ENCODE measurements around the gene UTP15.

DNA sequence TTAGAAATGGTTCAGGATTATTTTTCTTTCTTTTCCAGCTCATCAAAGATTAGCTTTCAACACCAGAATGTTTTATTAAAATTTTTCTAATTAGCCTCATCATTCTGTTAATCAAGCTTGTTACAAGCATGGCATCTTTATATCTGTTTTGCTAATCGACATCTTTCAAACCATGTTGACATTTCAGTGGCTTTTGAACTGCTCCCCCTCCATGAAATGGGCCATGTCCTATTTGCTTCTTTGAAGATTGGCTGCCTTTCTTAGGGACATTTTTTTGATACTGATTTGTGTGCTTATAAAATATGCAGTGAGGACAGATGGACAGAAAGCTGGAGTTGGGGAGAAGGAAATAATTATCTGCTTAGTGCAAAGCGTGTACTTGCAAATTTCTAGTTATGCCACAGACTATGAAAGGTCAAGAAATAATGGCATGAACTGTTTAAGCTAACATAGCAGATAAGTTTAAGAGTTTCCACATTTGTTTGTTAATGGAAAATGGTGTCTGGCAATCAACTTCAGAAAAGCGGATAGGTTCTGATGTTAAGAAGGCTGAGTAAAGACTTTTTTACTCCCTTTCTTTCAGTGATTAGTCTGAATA lies 39.8 kb upstream of the UTP15 start:
- TF ChIP-seq, protein P1, sequence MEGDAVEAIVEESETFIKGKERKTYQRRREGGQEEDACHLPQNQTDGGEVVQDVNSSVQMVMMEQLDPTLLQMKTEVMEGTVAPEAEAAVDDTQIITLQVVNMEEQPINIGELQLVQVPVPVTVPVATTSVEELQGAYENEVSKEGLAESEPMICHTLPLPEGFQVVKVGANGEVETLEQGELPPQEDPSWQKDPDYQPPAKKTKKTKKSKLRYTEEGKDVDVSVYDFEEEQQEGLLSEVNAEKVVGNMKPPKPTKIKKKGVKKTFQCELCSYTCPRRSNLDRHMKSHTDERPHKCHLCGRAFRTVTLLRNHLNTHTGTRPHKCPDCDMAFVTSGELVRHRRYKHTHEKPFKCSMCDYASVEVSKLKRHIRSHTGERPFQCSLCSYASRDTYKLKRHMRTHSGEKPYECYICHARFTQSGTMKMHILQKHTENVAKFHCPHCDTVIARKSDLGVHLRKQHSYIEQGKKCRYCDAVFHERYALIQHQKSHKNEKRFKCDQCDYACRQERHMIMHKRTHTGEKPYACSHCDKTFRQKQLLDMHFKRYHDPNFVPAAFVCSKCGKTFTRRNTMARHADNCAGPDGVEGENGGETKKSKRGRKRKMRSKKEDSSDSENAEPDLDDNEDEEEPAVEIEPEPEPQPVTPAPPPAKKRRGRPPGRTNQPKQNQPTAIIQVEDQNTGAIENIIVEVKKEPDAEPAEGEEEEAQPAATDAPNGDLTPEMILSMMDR (IDR thresholded peaks at IDR 0.05; ENCODE audit: insufficient read depth, low read length) = no peak
- TF ChIP-seq, protein P2, sequence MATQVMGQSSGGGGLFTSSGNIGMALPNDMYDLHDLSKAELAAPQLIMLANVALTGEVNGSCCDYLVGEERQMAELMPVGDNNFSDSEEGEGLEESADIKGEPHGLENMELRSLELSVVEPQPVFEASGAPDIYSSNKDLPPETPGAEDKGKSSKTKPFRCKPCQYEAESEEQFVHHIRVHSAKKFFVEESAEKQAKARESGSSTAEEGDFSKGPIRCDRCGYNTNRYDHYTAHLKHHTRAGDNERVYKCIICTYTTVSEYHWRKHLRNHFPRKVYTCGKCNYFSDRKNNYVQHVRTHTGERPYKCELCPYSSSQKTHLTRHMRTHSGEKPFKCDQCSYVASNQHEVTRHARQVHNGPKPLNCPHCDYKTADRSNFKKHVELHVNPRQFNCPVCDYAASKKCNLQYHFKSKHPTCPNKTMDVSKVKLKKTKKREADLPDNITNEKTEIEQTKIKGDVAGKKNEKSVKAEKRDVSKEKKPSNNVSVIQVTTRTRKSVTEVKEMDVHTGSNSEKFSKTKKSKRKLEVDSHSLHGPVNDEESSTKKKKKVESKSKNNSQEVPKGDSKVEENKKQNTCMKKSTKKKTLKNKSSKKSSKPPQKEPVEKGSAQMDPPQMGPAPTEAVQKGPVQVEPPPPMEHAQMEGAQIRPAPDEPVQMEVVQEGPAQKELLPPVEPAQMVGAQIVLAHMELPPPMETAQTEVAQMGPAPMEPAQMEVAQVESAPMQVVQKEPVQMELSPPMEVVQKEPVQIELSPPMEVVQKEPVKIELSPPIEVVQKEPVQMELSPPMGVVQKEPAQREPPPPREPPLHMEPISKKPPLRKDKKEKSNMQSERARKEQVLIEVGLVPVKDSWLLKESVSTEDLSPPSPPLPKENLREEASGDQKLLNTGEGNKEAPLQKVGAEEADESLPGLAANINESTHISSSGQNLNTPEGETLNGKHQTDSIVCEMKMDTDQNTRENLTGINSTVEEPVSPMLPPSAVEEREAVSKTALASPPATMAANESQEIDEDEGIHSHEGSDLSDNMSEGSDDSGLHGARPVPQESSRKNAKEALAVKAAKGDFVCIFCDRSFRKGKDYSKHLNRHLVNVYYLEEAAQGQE (IDR thresholded peaks at IDR 0.05; ENCODE audit: insufficient replicate concordance, low read depth) = no peak
- TF ChIP-seq POLR2AphosphoS5 (IDR thresholded peaks at IDR 0.05; ENCODE audit: low read depth) = no peak

Measured in HL-60 (cell line).